Measurements from ENCODE around the gene FAM168B. TPM values are rescaled to one million over a fixed set of nuclear protein-coding genes. Genes with fewer than 3 reads are reported as not detected.
A peak's percentile ranks its signal among the peaks of the same experiment; 100 is the strongest.
"Not testable (repeated sequence)": the region's sequence is repeated elsewhere in the genome, so short reads cannot be mapped to it uniquely, and the experiment has no call there.

Gene FAM168B
- total and polyA plus RNA-seq, 2 of the 13 experiments (the other 11 are each of a cell fraction or from before 2014, with no cell fraction given), result 64.5 to 113 TPM

- POLR2A ChIA-PET, result interaction anchor here (1.0 kb wide), 1 partner anchor 11 kb away, joined by 4 read pairs; the partner anchor contains the start of gene FAM168B
- DNase-seq (ENCODE audit: low spot score) (no peak), ATAC-seq (no peak), FAIRE-seq (no peak)
- Histone ChIP-seq H2AFZ (ENCODE audit: low read length) (no peak overlapping the region), H3K27me3 (ENCODE audit: control insufficient read depth in 1 of 2, insufficient read depth in 2 of 2, low read length in 2 of 2) (no peaks in the 10 kb centered on the region), H3K4me2 (ENCODE audit: low read depth, low read length) (no peak overlapping the region), H3K9ac (ENCODE audit: insufficient read depth, low read depth, low read length) (no peak overlapping the region), H3K27ac (ENCODE audit: extremely low read length, insufficient read depth, low read length) (no peak overlapping the region), H4K20me1 (ENCODE audit: insufficient read depth, low read length) (peaks cover 60% of the 10 kb centered on the region), H3K4me1 (ENCODE audit: insufficient read depth, low read length) (peaks cover 52% of the 10 kb centered on the region), H3K36me3 (replicated peaks in 1 of 2; ENCODE audit: control insufficient read depth in 1 of 2, insufficient read depth in 2 of 2, low read length in 2 of 2) (peaks cover 28 to 77% of the 10 kb centered on the region in 2 experiments), H3K4me3 (replicated peaks in 1 of 3; ENCODE audit: insufficient read depth in 1 of 3, low read depth in 2 of 3, low read length in 3 of 3) (no peak overlapping the region), H3K79me2 (ENCODE audit: insufficient read depth, low read length) (peaks cover 74% of the 10 kb centered on the region), H3K9me3 (ENCODE audit: low read length) (no peaks in the 10 kb centered on the region)
- TF ChIP-seq ZNF12 (CRISPR knock-in tag; IDR thresholded peaks at IDR 0.05) (no peak), ZSCAN30 (CRISPR knock-in tag; IDR thresholded peaks at IDR 0.05) (no peak), SOX6 (IDR thresholded peaks at IDR 0.05) (no peak), SOX6 (CRISPR knock-in tag; IDR thresholded peaks at IDR 0.05) (no peak), ZNF414 (CRISPR knock-in tag; IDR thresholded peaks at IDR 0.05) (no peak), ZC3H4 (CRISPR knock-in tag; IDR thresholded peaks at IDR 0.05; ENCODE audit: borderline replicate concordance) (no peak), ZNF570 (CRISPR knock-in tag; IDR thresholded peaks at IDR 0.05; ENCODE audit: borderline replicate concordance) (no peak), RBAK (CRISPR knock-in tag; IDR thresholded peaks at IDR 0.05) (no peak), ZNF724P (CRISPR knock-in tag; IDR thresholded peaks at IDR 0.05; ENCODE audit: borderline replicate concordance) (no peak), HOXD1 (CRISPR knock-in tag; IDR thresholded peaks at IDR 0.05) (no peak), ZNF235 (CRISPR knock-in tag; IDR thresholded peaks at IDR 0.05; ENCODE audit: borderline replicate concordance) (no peak), BCL3 (CRISPR knock-in tag; IDR thresholded peaks at IDR 0.05) (no peak)
- intact Hi-C loops (cut with micrococcal nuclease; ENCODE audit: unreplicated experiment) (no loop called here), in situ Hi-C loops (cut with HindIII; ENCODE audit: extremely low pct_ligation_motif_present, low pct_unique_long_range_greater_than_20kb) (no loop called here)
- CTCF ChIA-PET (ENCODE audit: low intra/inter-chr PET ratio, low total read pairs), result no interaction called here
- TSS peak; percentile 29 for BruUV-seq (replicated peaks)
- over 99% methylated on average over 4 of the region's 4 CpGs for WGBS (ENCODE audit: low lambda C conversion rate)
Measured at GRCh38 chr2:131081190-131081589, 12.1 kb downstream of the FAM168B start.

GRCh38 chr2:131079931-131080330 is 13.3 kb downstream of the FAM168B start:
- H4K20me1 ChIP-seq (ENCODE audit: insufficient read depth, low read length), result peaks cover 52% of the 10 kb centered on the region
- POLR2A ChIA-PET; H3K27me3 ChIP-seq (ENCODE audit: control insufficient read depth in 1 of 2, insufficient read depth in 2 of 2, low read length in 2 of 2); H3K27ac ChIP-seq (ENCODE audit: extremely low read length, insufficient read depth, low read length); FAIRE-seq; CTCF ChIA-PET (ENCODE audit: low intra/inter-chr PET ratio, low total read pairs); DNase-seq (ENCODE audit: low spot score); in situ Hi-C loops (cut with HindIII; ENCODE audit: extremely low pct_ligation_motif_present, low pct_unique_long_range_greater_than_20kb); H3K9me3 ChIP-seq (ENCODE audit: low read length); H3K4me3 ChIP-seq (replicated peaks in 1 of 3; ENCODE audit: insufficient read depth in 1 of 3, low read depth in 2 of 3, low read length in 3 of 3); ATAC-seq; BruUV-seq (replicated peaks); H2AFZ ChIP-seq (ENCODE audit: low read length); intact Hi-C loops (cut with micrococcal nuclease; ENCODE audit: unreplicated experiment); H3K9ac ChIP-seq (ENCODE audit: insufficient read depth, low read depth, low read length); H3K4me2 ChIP-seq (ENCODE audit: low read depth, low read length): not testable (repeated sequence)
- H3K79me2 ChIP-seq (ENCODE audit: insufficient read depth, low read length), result peaks cover 72% of the 10 kb centered on the region
- 96% methylated on average over 6 of the region's 6 CpGs for WGBS (ENCODE audit: low lambda C conversion rate)
- peaks cover 30 to 77% of the 10 kb centered on the region in 2 experiments for H3K36me3 ChIP-seq (replicated peaks in 1 of 2; ENCODE audit: control insufficient read depth in 1 of 2, insufficient read depth in 2 of 2, low read length in 2 of 2)
- peaks cover 49% of the 10 kb centered on the region for H3K4me1 ChIP-seq (ENCODE audit: insufficient read depth, low read length)

All from HepG2 (cell line).